ENCODE results near the gene SET.

Gene SET

GRCh38 chr9:128713411-128713780 lies 24.4 kb downstream of the SET start:
- DNase-seq = no peak

GRCh38 chr9:128713941-128714573 lies 25.0 kb downstream of the SET start:
- no peak for DNase-seq

GRCh38 chr9:128714586-128715435 lies 25.8 kb downstream of the SET start:
- DNase-seq = no peak

GRCh38 chr9:128715436-128715750 lies 26.4 kb downstream of the SET start:
- DNase-seq = no peak

- DNase-seq = no peak
These were observed 27.7 kb downstream of the SET start for GRCh38 chr9:128716581-128717254.

- DNase-seq = no peak
These were observed 29.0 kb downstream of the SET start for GRCh38 chr9:128718047-128718446.

- DNase-seq = no peak
These were observed 29.5 kb downstream of the SET start for GRCh38 chr9:128718475-128718874.

GRCh38 chr9:128719919-128720605 lies 31.0 kb downstream of the SET start:
- DNase-seq = no peak

GRCh38 chr9:128720841-128721486 lies 31.9 kb downstream of the SET start:
- DNase-seq = no peak

GRCh38 chr9:128721487-128722010 lies 32.5 kb downstream of the SET start:
- no peak for DNase-seq

- DNase-seq = no peak
These were observed 33.6 kb downstream of the SET start for GRCh38 chr9:128722380-128723351.

- no peak for DNase-seq
These were observed 34.4 kb downstream of the SET start for GRCh38 chr9:128723352-128723865.

GRCh38 chr9:128723866-128724743 lies 35.1 kb downstream of the SET start, which contains the start of gene ZDHHC12:
TSS of gene ZDHHC12 (minus strand) at chr9:128724127. CDS start at chr9:128724093, 34 bp downstream.
- DNase-seq = peak; percentile 97 to 98

GRCh38 chr9:128724744-128725211 lies 35.8 kb downstream of the SET start:
- DNase-seq = peak; percentile 25 to 63

GRCh38 chr9:128727640-128728248 lies 38.7 kb downstream of the SET start:
- no peak for DNase-seq

GRCh38 chr9:128728298-128728697 lies 39.3 kb downstream of the SET start:
- DNase-seq = no peak

GRCh38 chr9:128729302-128729701 lies 40.3 kb downstream of the SET start:
- no peak for DNase-seq

GRCh38 chr9:128729766-128730517 lies 40.9 kb downstream of the SET start:
- DNase-seq = no peak

- no peak for DNase-seq
These were observed 42.1 kb downstream of the SET start for GRCh38 chr9:128731093-128731492.
